ENCODE measurements around the gene BAZ1B. TPM values are rescaled to one million over a fixed set of nuclear protein-coding genes. Genes with fewer than 3 reads are reported as not detected.

Gene BAZ1B
- total and polyA plus RNA-seq, 9 of the 15 experiments (the other 6 are each of a cell fraction or from before 2014, with no cell fraction given), result 15.0 to 134 (median 79.5) TPM

GRCh38 chr7:73391396-73391795, 130.7 kb downstream of the BAZ1B start:
- no peaks in the 10 kb centered on the region for H3K79me2 ChIP-seq (ENCODE audit: control insufficient read depth, insufficient read depth, low read length)
- POLR2A ChIA-PET, result interaction anchor here (1.3 kb wide), 1 partner anchor 11 kb away, joined by 4 read pairs; no protein-coding TSS in a partner anchor
- no peak overlapping the region; a peak in 1 of 4 replicates for H3K9ac ChIP-seq (ENCODE audit: insufficient read depth in 1 of 2, low read depth in 2 of 2, low read length in 2 of 2)
- H4K20me1 ChIP-seq (replicated peaks; ENCODE audit: control insufficient read depth, insufficient read depth, low read length), result no peaks in the 10 kb centered on the region
- 7% methylated on average over 2 of the region's 2 CpGs for WGBS (ENCODE audit: insufficient coverage, low coverage, missing lambda C conversion rate)
- no peaks in the 10 kb centered on the region for H3K9me1 ChIP-seq (ENCODE audit: control insufficient read depth, insufficient read depth, low read length)
- peaks cover 2 to 21% of the 10 kb centered on the region in 2 experiments; a peak in 2 of 5 replicates for H3K27me3 ChIP-seq (ENCODE audit: control insufficient read depth in 2 of 2, insufficient read depth in 2 of 2, low read length in 2 of 2)
- CTCF ChIA-PET (ENCODE audit: low intra/inter-chr PET ratio), result no interaction called here
- no peak for DNase-seq (ENCODE audit: extremely low read depth in 1 of 4, low spot score in 3 of 4)
- in situ Hi-C loops (cut with MboI) (no loop called here), intact Hi-C loops (cut with micrococcal nuclease) (no loop called here)
- no peak overlapping the region for H2AFZ ChIP-seq (ENCODE audit: low read depth, low read length)
- no peak for ATAC-seq
- no peaks in the 10 kb centered on the region for H3K36me3 ChIP-seq (ENCODE audit: control insufficient read depth, insufficient read depth, low read length)
- H3K27ac ChIP-seq (ENCODE audit: extremely low read depth, low read depth, low read length), result no peak overlapping the region
- H3K4me2 ChIP-seq (ENCODE audit: insufficient read depth, low read length), result no peak overlapping the region
- FAIRE-seq, result no peak
- no peak for TF ChIP-seq PKNOX1 (IDR thresholded peaks at IDR 0.05)
- TF ChIP-seq ZNF263 (CRISPR knock-in tag; IDR thresholded peaks at IDR 0.05; ENCODE audit: borderline replicate concordance), result no peak
- TF ChIP-seq ZNF133 (CRISPR knock-in tag; IDR thresholded peaks at IDR 0.05), result no peak
- TF ChIP-seq E2F8 (IDR thresholded peaks at IDR 0.05; ENCODE audit: low read depth, partially characterized antibody), result no peak
- TF ChIP-seq ZKSCAN8 (CRISPR knock-in tag; IDR thresholded peaks at IDR 0.05), result no peak
- no peak for TF ChIP-seq SMAD3 (CRISPR knock-in tag; conservative IDR thresholded peaks at IDR 0.05)
- TF ChIP-seq STAT5A (IDR thresholded peaks at IDR 0.05; ENCODE audit: borderline replicate concordance, low read length), result no peak
- no peak for TF ChIP-seq SPI1 (IDR thresholded peaks at IDR 0.05; ENCODE audit: borderline replicate concordance, low read depth, low read length)
- TF ChIP-seq ARNT (IDR thresholded peaks at IDR 0.05), result no peak
- no peak for TF ChIP-seq SNRNP70 (optimal IDR thresholded peaks at IDR 0.05; ENCODE audit: low read depth, low read length)
- no peak for TF ChIP-seq SP1 (CRISPR knock-in tag; IDR thresholded peaks at IDR 0.05)
- no peak for TF ChIP-seq MITF (IDR thresholded peaks at IDR 0.05)
- no peak for TF ChIP-seq ZNF561 (CRISPR knock-in tag; conservative IDR thresholded peaks at IDR 0.05)
- no peak for TF ChIP-seq MED1 (CRISPR knock-in tag; IDR thresholded peaks at IDR 0.05; ENCODE audit: borderline replicate concordance)
- TF ChIP-seq NR2C2 (CRISPR knock-in tag; IDR thresholded peaks at IDR 0.05), result no peak
- no peak for TF ChIP-seq NR2C2 (tag; IDR thresholded peaks at IDR 0.05)
- no peak for TF ChIP-seq MEF2D (tag; conservative IDR thresholded peaks at IDR 0.05; ENCODE audit: low read depth)
- no peak for TF ChIP-seq XRCC5 (IDR thresholded peaks at IDR 0.05; ENCODE audit: low read depth, low read length)
- TF ChIP-seq KLF1 (tag; IDR thresholded peaks at IDR 0.05), result no peak
- TF ChIP-seq SP2 (IDR thresholded peaks at IDR 0.05; ENCODE audit: extremely low read depth, low read depth, low read length, poor library complexity, severe bottlenecking), result no peak
- H3K4me3 ChIP-seq, result no peak overlapping the region
- no TSS peak for BruUV-seq (replicated peaks)
- peaks cover 0 to 7% of the 10 kb centered on the region in 2 experiments; a peak in 2 of 5 replicates for H3K4me1 ChIP-seq (replicated peaks in 1 of 2; ENCODE audit: control insufficient read depth in 2 of 2, insufficient read depth in 2 of 2, low read length in 2 of 2)
- peaks cover 2% of the 10 kb centered on the region for H3K9me3 ChIP-seq (replicated peaks; ENCODE audit: control insufficient read depth, insufficient read depth, low read depth, low read length)
